T-helper 2 cell (primary cell): ENCODE measurements around the gene MBP.

Experiments used
- DNase-seq, 5 experiments: peaks; one replicate each; pipeline versions ENCODE4 v3.0.0 to v3.0.0-alpha.2; 2012 to 2022

The MBP gene

DNA sequence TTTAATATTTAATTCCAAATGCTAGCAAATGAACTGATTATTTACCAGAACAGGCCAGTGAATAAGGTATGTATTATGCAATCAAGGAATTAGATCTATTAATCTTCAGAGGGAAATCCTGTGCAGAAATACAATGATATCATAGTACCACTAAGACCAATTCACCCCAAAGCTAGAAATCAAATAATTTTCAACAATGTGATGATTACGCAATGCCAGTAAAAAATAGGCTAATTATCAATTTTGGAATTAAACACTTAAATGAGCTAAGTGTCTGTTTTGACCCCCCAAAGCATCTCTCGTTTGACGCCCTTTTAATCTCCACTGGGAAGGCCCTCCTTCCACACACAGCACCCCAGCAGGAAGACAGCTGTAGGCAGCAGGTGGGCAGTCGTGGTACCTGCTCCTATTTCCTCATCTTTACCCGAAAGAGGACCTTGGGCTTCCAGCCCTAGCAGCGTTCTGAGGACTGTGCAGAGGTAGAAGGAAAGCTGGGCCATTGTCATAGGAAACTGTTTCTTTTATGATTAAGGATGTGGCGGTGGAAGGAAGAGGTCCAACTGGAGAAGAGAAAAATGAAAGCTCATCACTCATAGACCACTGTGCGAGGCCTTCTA is 84.7 kb downstream of the MBP start:
- no peak for DNase-seq

DNA sequence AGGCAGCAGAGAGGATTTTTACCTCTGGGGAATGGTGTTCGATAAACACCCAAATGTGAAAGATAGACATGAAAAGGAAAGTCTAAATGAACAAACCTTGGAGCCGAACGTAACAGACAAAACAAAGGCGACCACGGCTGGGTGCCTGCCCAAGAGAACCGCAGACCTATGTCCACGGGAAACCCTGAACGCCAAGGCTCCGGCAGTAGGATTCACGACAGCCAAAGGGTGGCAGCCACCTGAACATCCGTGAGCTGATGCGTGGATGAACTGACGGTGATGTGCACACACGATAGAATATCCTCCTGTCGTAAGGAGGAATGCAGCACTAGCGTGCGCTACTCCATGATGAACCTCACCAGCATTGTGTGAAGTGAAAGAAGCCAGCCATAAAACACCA is 85.6 kb downstream of the MBP start:
- DNase-seq, result no peak

DNA sequence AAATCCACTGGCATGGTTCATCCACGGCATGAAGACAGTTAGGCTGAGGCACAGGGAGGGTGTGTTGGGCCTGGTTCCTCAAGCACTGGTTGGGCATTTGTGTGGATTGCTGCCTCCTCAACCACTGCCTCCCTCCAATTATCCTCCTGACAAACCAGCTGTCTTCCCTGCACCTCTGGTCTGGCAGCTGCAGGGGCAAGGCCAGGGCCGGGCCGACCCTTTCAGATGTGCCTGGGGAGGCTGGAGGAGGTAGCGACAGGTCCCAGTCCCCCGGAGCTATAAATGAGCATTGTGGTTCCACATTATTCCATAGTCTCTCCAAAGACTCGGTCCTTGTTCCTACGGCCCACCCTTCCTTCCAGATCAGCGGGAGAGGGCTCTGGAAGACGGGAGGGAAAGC is 86.2 kb downstream of the MBP start:
- no peak for DNase-seq

DNA sequence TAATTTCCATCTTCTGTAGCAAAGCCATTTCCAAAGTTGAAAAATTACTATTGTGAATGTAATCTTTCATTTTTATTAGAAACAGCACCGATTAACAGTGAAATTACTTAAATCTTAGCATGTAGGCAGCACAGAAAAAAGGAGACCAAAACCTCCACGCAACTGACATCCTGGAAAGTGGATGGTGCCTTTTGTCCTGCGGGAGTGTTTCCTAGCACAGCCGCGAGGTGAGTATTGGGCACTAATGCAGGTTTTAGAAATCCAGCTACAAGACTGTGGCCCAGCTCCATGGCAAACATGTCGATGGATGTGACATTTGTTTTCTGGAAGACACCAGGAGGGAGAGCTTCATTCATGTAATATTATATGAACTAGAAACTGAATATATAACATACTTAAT is 86.9 kb downstream of the MBP start:
- DNase-seq, result no peak

DNA sequence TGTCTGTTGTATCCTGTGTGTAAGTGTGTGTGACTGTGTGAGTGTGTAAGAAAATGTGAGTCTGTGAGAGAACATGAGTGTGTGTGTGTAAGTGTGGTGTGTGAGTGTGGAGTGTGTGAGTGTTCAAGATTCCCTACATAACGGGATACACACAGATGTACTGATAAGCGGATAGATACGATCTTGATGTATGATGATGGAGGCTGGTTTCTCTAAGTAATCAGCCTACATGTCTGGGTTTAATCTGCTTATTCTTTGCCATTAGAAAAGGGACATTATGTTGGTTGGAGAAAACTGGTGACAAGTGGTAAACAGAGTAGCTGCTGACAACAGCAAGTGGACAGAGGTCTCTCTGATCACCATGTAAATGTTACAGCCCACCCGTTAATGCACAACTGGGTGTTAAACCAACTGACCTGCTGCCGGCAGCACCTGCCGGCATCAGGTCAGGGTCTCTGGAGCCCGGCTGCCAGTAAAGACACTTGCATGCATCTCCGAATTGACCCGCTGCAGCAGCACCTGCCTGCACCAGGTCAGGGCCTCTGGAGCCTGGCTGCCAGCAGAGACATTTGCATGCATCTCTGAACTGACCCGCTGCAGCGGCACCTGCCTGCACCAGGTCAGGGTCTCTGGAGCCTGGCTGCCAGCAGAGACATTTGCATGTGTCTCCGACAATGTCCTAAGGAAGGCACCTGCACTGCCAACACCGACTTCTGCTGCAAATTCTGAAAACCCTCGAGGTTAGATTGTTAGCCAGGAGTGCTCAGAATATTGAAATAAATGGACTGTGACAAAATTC is 87.5 kb downstream of the MBP start:
- DNase-seq, result no peak

DNA sequence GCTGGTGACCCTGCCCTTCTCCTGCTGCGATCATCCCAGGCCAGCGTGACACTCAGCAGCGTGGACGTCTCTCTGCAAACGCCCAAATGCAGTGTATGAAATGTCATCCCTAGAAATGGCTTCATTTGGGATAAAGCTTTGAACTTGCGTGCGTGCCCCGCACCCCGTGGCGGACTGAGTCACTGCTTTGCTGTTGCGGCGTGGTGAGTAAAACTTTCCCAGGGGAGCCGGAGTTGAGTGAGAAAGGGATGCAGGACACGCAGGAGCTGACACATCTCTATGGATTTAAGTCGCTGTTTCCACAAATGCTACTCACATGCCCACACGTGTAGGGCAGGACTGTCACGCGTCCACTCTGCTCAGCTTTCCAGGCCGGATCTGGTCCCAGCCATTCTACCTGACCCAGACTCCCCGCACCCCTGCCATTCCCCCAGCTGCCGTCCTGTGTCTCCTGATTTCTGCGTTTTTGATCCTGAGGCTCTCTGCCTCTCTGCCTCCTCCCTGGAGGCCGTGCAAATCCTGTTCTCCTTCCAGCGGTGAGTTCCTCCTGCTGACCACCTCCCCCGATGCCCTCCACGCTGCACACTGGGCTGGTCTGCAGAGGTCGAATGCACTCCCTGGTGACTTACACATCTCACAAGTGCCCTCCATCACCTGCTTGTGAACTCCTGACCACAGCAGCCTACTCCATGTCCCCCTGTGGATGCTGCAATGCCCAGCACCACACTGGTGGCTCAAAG is 88.9 kb downstream of the MBP start:
- no peak for DNase-seq

DNA sequence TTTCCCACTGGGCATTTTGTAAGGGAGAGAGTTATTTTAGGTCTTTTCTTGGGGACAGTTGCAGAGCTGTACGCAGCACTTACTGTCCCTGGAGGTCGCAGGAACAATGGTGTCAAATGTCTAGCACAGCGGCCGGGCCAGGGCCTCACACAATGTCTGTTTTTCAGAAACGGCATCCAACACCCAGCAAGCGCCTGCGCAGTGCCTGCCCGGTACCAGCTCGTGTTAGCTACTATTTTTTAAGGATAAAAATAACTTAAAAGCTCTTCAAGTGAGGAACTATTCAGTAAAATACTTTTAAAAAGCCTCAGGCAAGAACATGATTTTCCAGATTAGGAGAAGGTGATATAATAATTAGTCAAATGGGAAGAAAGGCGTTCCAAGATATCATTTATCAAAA is 90.0 kb downstream of the MBP start:
- DNase-seq, result no peak

DNA sequence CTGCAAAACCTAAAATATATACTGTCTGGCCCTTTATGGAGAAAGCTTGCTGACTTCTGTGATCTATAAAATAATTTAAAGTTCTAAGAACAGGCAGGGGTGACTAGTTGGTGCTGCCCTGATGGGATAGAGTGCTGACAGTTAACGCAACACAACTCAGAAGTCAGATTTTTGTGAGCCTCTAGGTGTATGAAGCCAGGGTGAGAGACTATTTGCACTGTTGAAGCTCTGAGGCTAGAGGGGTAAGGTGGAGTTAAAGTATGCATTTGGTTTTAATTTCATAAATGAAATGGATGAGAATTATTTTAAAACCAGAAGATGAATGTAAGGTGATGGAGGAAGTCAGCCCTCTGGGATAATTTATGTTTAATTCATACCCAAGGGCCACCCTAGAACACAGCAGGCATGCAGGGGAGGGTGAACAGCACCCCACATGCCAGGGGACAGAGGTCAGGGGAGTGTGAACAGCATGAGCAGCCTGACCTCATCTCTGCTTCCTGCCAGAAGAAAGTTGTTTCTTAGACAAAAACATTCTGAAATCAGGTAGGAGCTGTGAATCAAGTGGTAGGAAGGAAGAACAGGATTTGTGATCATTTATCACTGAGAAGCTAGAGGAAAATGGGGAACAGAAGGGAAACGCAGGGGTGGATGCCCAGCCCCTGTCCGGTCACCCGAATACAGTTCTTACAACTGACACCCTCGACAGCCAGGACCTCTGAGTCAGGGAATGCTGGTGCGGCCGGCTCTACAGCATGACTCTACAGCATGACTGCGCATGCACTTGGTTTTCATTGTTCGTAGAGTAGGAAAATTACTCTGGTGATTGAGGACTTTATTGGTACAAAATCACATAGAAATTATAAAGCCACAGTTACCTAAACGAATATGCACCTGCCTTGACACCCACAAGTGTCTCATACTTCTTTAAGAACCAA is 93.1 kb downstream of the MBP start:
- no peak for DNase-seq

DNA sequence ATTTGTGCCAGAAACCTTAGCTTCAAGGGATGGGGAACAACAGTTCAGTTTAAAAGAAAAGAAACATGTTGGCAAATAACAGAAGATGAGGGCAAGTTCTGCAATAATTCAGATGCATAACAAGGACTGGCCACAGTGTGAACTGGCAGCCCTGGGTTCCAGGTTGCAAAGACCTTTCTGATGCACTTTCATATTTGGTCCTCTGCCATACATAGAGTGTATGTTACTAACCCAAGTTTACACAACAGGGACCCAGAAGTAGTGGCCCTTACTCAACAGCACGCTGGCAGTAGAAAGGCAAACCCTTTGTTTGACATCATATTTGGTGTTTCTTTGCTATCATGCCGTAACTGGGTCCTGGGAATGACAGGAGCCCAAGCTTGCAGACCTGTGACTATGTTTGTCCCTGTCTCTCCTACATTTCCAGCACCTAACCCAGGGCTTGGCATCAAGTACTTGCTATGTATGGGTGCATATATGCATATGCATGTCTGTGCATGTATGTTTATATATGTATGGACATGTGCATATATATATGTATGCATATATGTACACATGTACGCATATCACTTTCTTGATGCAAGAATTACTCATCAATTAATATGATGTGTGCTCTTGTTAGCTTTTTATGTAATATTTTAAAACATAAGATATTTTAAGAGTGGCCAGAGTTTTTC is 94.3 kb downstream of the MBP start:
- DNase-seq, result no peak

DNA sequence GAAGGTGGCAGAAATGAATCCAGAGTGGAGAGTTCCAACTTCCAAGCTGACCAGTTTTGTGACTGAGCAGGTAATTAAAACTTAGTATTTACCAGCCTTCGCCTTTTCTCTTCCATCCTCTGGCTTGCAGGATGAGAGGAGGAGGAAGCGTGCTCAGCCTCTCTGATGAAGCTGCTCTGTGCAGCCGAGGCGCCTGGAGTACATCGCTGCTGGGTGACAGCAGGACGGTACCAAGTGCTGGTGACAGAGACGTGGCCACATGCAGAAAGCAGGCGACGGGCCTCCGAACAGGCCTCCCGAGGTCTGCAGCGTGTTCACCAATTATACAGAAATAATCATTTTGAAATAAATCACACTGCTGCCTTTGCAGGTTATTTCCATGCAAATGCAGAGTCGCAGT is 95.0 kb downstream of the MBP start:
- no peak for DNase-seq

DNA sequence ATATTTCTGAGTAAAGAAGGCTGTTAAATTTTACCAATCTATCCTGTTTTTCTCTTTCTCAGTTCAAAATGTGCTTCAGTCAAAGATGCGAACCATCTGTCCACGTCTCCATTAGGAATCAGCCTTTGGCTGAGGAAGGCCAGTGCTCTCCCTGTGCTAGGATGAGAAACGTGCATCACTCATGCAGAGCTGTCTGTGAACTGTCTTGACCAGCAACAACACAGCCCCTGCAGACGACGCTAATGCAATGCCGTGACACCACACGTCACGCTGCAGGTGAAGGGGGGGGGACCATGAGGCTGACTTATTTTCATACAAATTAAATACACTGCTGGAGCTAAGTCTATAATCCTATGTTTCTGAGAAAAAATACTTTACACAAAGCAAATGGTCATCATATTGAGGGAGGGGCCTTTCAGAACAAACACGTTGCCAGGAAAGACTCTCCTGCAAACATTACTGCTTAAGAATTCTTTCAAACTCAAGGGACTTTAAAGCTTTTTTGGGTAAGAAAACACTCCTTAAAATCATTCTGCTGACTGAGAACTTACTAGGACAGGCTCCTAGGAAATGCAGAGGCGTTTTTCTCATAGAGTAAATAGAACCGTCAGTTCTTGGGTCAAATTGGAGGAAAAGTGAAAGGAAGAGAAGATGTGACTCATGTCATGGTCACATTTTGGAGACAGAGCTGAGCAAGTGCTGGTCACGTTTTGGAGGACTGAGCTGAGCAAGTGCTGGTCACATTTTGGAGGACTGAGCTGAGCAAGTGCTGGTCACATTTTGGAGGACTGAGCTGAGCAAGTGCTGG is 97.0 kb downstream of the MBP start:
- DNase-seq, result no peak

DNA sequence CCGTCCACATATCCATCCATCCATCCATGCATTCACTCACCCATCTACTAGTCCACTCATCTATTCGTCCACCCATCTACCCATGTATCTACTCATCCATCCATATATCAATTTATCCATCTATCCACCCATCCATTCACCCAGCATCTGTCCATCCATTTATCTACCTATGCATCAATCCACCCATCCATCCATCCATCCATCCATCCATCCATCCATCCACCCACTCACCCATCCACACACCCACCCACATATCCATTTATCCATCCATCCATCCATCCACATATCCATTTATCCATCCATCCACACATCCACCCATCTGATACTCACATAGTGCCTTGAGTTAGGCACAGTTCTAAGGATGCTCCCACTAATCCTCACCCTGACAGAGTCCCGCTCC is 99.0 kb downstream of the MBP start:
- DNase-seq, result no peak

DNA sequence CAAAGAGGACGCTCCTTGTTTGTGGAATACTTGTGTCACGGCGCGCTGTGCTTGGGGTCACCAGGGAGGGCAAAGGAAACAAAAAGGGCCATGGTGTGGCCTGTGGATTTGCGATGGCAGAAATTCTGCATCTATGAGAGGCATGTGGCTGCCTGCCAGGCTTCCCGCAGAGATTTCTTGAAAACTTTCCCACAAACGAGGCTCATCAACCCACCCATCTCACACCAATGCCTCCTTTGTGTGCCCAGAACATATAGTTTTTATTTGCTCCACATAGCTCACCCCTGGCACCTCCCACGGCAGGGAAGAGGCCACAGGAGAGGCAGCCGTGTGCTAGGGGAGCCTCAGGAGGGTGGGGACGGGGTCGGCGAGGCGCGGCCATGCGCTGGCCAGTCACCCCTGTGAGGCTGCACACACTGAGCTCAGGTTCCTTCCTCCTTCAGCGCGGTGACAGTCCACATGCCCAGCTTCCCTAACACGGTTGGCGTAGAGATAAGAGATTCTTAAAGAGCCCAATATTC is 100.3 kb downstream of the MBP start:
- DNase-seq, result no peak

DNA sequence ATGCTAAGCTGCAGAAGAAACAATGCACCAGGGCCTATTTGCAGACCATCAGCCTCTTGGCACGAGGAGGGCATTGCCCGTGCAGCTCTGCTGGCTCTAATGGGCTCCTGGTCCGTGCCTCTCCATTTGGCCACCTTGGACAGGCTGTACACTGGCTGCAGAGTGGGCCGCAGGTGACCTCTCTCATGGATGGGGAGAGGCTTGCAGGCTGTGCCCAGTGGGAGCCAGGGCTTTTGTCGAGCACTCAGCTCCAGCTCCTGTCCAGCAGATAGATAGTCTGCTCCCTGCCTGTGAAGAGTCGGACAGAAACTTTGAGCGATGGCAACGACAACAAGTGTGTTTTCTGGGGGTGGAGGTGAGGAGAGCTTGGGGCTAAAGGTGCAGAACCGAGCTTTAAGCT is 100.9 kb downstream of the MBP start:
- DNase-seq, result no peak

DNA sequence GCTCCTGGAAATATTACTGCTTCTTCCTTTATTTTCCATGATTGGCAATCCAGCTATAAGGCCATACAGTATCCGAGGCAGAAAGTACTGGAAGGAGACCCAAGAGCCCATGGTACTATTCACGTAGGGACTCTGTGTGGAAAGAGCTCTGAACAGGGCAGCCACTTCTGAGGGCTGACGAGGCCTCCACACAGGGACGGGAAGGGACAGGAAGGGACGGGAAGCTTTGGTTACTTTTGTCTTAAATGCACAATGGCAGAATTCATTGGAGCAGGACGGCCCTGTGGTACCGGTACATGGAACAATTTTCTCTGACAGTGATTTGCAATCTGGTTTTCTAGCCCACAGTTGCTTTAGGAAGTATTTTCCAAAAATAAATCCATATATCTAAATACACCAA is 102.4 kb downstream of the MBP start:
- no peak for DNase-seq

DNA sequence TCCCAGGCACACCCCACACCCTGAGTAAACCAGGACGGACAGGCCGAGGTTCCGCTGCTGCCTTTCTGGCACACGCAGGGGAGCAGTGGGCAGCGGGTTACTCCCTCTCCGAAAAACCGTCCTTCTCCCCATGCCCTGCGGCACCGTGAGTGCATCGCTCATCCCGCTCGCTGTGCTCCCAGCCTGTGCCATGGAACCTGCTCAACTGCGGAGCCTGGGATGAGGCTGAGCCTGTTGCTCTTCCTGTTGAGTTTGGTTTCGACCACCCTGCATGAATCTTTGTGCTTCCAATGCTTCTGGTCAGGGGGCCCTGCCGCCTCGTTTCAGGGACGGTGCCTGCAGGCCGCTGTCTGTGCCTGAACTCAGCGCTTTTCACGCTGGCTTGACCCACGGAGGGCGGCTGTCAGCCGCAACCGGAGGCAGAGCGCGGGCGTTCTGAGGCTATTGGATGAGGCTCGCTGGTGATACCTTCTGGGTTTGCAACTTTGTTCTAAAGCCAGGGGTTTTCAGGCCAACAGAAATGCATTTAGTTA is 106.7 kb downstream of the MBP start:
- no peak for DNase-seq

DNA sequence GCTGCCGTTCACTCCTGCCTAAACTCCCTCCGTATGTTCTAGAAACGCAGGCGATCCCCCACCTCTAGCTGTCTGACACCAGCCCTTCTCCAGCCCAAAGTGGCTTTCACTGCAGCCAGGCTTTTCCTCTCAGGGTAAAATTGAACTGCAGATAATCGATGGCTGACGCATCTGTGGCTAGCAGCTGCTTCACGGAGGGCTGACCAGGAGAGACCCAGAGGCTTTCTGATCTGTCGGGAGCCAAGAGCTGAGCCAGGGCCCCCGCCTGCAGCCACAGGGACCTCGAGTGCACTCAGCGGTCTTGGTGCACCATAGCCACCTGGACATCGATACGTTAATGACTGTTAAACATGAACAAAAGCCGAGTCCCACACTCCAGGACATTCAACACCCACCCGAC is 107.5 kb downstream of the MBP start:
- DNase-seq, result no peak

DNA sequence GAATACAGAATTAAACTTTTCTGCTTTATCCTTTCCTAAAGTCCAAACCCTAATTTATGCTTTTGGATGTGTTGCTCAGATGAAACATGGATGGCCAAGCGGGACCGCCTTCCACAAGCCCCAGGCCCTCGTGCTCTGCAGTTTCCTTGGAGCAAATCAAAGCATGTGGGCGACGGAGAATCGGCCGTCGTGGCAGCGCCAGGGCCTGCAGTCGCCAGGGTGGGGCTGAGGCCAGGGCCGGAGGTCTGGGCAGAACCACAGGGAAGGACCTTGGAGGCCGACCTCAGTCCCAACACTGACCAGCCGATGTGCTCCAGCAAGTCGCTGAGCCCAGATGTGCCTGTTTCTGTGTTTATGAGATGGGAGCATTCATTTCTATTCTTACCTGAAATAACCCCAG is 108.1 kb downstream of the MBP start:
- DNase-seq, result no peak

DNA sequence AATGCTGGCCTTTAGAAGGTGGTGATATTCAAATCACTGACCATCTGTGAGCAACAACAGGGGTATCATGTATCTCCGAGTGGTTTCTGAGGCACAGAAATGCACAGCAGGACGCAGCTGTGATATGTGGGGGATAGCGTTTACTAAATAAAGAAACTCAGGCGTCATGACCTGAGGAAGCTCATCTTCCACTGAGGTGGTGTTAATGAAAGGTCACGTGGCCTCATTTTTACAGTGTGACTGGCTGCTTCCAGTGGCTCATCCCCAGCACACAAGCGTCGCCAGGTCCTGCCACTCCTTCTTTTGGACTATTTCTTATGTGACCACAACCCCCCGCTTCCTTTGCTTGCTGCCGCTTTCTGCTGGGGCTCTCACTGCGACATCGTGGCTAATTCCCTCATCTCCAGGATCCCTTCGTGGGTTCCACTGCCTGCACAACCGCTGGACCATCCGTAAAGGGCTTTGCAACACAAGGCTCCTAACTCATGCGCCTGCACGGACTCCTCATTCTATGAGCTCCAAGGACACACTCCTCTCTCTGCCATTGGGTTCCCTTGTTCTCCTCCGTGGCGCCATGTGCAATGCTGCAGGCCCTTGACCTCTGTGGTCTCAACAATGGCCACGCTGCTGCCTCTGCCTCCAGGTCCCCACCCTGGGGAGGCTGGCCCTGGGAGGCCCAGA is 109.3 kb downstream of the MBP start:
- no peak for DNase-seq

DNA sequence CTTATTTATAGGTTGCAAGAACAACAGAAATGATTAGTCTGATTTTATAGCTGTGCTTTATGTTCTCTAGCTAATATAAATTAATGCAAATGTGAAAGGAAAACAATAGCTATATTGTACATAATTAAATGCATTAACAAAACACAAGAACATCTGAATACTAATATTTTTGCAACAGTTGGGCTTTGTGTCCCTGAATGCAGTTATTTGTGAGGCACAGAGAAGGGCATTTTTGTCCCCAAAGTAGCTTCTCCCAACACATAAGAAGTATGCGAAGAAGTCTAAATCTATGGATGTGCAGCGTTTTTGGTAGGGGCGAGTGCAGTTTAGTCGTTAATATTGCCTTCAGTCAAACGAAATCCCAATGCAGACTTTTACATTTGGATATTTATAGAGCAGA is 110.0 kb downstream of the MBP start:
- DNase-seq, result no peak
